Stimulated activated naive CD8-positive, alpha-beta T cell treated with anti-CD3 and anti-CD28 coated beads, Interleukin-15, amount 100 ng/mL, for 72 hours (primary cell): ENCODE results near the gene NEK1.

Source experiments
- ATAC-seq: fragments of 150-1000 bp; cut with Tn5 transposase; 2 replicates; pipeline ENCODE4 v1.10.0; 2021; ENCODE audit warnings: mild to moderate bottlenecking, moderate library complexity
- DNase-seq, 2 donors: peaks; one replicate each; pipeline ENCODE4 v3.0.0; 2021 to 2022
- H3K27ac Mint-ChIP-seq, 2 donors: one replicate each; pipeline ENCODE4 v1.8.0; 2022; ENCODE audit warnings: mild to moderate bottlenecking in 2 of 2, mixed read lengths in 2 of 2, moderate library complexity in 2 of 2
- H3K27me3 Mint-ChIP-seq: one replicate; pipeline ENCODE4 v1.8.0; 2022; ENCODE audit warnings: mixed read lengths
- H3K4me1 Mint-ChIP-seq: one replicate; pipeline ENCODE4 v1.8.0; 2022; ENCODE audit warnings: mild to moderate bottlenecking, mixed read lengths
- H3K4me3 Mint-ChIP-seq, 2 donors: one replicate each; pipeline ENCODE4 v1.8.0; 2022; ENCODE audit warnings: mild to moderate bottlenecking in 2 of 2, mixed read lengths in 2 of 2, moderate library complexity in 1 of 2
- H3K9me3 Mint-ChIP-seq, 2 donors: one replicate each; pipeline ENCODE4 v1.8.0; 2022; ENCODE audit warnings: mixed read lengths in 2 of 2

The NEK1 gene

DNA sequence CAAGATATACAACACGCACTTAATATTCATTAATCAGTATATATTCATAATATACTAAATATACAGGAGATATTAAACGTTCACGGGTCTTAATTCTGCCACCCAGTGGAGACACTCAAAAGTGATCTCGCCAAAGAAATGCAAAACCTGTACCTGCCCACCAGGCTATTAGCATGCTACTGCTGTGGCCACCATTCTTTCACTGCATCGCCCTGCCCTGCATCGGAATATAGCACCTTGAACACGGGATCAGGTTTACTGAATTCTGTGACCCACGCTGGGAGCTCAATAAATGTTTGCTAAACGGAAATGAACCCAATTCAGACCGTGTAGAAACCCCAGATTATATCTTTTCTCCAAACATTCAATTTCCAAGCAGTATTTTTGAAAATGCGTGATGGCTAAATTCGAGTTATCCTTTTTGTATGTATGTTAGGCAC lies 7.2 kb upstream of the NEK1 start:
- Mint-ChIP-seq H3K4me3 (peak overlapping the region; percentile 99), H3K4me1 (peaks cover 57% of the 10 kb centered on the region), H3K27ac (peak overlapping the region; percentile 99), H3K9me3 (no peaks in the 10 kb centered on the region), H3K27me3 (no peaks in the 10 kb centered on the region)
- peak; percentile 59 for ATAC-seq
- peak; percentile 57 to 61 for DNase-seq

DNA sequence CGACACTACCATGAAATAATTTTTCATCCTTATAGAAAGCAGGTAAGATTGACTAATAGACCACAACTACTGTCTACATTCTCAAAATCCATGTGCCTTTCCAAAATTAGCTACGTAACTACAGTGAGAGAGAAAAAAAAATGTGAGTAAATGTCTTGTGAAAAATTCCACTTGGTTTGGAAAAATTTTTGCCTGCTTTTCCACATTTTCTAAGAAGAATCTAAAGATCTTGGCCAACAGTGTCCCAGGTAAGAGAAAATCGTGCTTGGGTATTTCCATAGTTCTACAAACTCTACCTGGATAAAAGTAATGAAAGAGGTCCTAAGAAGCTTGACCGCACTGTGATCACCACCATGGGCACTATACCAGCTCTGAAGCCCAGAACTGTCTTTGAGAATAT lies 6.6 kb upstream of the NEK1 start:
- no peaks in the 10 kb centered on the region for H3K9me3 Mint-ChIP-seq
- peak overlapping the region; percentile 65 to 99 for H3K4me3 Mint-ChIP-seq

GRCh38 chr4:169618286-169618685 lies 5.9 kb upstream of the NEK1 start:
- Mint-ChIP-seq H3K27me3 (no peaks in the 10 kb centered on the region), H3K4me3 (peak overlapping the region; percentile 5 to 99), H3K27ac (no peak overlapping the region), H3K9me3 (no peaks in the 10 kb centered on the region), H3K4me1 (peaks cover 54% of the 10 kb centered on the region)
- no peak for ATAC-seq
- no peak for DNase-seq

More for the DNA sequence above, 6.6 kb upstream of the NEK1 start:
- Mint-ChIP-seq H3K27ac (peak overlapping the region; percentile 41 to 89), H3K4me1 (peaks cover 57% of the 10 kb centered on the region), H3K27me3 (no peaks in the 10 kb centered on the region)
- DNase-seq, result no peak
- no peak for ATAC-seq

DNA sequence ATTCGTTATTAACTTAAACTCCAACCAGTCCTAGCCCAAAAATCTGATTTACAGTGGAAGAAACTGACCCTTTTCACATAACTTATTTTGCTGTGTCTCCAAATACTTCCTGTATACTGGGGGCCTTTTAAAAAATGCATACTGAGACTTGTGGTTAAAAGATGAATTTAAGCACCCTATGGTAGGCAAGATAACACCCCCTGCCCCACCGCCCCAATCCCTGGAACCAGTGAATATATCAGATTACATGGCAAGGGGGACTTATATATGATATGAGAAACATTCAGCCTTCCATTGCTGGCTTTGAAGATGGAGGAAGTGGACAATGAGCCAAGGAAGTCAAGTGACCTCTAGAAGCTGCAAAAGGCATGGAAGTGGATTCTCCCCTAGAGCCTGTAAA lies 4.9 kb upstream of the NEK1 start:
- Mint-ChIP-seq H3K9me3 (no peaks in the 10 kb centered on the region), H3K27ac (no peak overlapping the region), H3K27me3 (no peaks in the 10 kb centered on the region), H3K4me1 (peaks cover 47% of the 10 kb centered on the region), H3K4me3 (peak overlapping the region in 1 of 2 donors; percentile 26)
- DNase-seq (no peak), ATAC-seq (no peak)

GRCh38 chr4:169616846-169617245 lies 4.5 kb upstream of the NEK1 start:
- ATAC-seq (no peak), DNase-seq (no peak)
- H3K4me3 Mint-ChIP-seq, result peak overlapping the region in 1 of 2 donors; percentile 26
- peaks cover 43% of the 10 kb centered on the region for H3K4me1 Mint-ChIP-seq
- H3K27ac Mint-ChIP-seq, result peak overlapping the region in 1 of 2 donors; percentile 69
- H3K27me3 Mint-ChIP-seq, result no peaks in the 10 kb centered on the region
- no peaks in the 10 kb centered on the region for H3K9me3 Mint-ChIP-seq

GRCh38 chr4:169615467-169616106 lies 3.2 kb upstream of the NEK1 start:
- Mint-ChIP-seq H3K27me3 (no peaks in the 10 kb centered on the region), H3K4me3 (peak overlapping the region; percentile 15 to 29), H3K27ac (peak overlapping the region in 1 of 2 donors; percentile 57), H3K4me1 (peaks cover 53% of the 10 kb centered on the region), H3K9me3 (no peaks in the 10 kb centered on the region)
- ATAC-seq (peak; percentile 35), DNase-seq (peak in 1 of 2 donors; percentile 39)

DNA sequence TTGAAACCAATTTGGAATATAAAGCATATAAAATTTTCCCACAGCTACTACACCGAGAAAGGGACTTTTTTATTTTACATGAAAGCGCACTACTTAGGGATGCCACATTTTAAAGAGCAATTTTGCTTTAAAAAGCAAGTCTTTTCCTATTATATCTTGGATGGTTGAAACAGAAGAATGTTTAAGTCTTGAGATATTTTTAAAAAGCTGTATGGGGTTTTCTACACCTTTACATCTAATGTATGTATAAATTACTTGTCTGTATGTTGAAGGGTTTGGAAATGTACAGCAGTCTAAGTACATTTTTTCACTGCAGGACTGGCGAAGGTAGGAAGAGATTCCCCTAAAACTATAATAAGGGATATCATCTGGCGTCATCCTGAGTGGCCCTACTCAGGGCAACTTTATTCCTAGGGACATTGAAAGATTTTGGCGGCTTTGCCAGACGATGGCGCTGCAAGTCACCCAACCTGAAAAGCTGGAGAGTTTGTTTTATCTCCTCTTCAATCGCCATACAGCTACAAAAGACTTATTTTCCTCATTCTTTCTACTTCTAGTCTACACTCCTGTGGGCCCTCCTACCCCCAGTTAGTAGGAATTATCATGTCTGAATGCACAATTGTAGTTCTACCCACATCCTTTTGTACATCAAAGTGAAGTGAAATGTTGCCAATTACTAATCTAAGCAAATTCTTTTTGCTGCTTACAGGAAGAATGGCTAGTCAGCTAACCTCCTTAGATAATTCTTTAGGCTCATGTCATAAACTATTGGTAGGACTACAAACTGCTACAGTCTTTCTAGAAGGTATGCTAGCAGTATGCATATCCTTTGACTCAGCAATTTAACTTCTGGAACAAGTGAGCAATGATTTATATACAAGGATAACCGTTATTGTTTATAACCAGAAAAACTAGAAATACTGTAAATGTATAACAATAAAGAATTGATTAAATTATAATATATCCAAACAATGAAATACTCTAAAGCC lies 782 bp upstream of the NEK1 start:
- peak overlapping the region; percentile 91 to 96 for H3K4me3 Mint-ChIP-seq
- no peaks in the 10 kb centered on the region for H3K27me3 Mint-ChIP-seq
- H3K4me1 Mint-ChIP-seq, result peaks cover 51% of the 10 kb centered on the region
- H3K27ac Mint-ChIP-seq, result peak overlapping the region; percentile 95 to 99
- peak; percentile 47 to 68 for DNase-seq
- no peaks in the 10 kb centered on the region for H3K9me3 Mint-ChIP-seq
- no peak for ATAC-seq

GRCh38 chr4:169611157-169611556 lies 1.2 kb downstream of the NEK1 start:
- DNase-seq, result no peak
- Mint-ChIP-seq H3K9me3 (no peaks in the 10 kb centered on the region), H3K27ac (no peak overlapping the region), H3K4me1 (peaks cover 51% of the 10 kb centered on the region), H3K27me3 (no peaks in the 10 kb centered on the region), H3K4me3 (peak overlapping the region; percentile 91 to 96)
- no peak for ATAC-seq

GRCh38 chr4:169604903-169605331 lies 7.5 kb downstream of the NEK1 start:
- Mint-ChIP-seq H3K27me3 (no peaks in the 10 kb centered on the region), H3K4me3 (peak overlapping the region in 1 of 2 donors; percentile 44), H3K4me1 (peaks cover 38% of the 10 kb centered on the region), H3K27ac (no peak overlapping the region), H3K9me3 (no peaks in the 10 kb centered on the region)
- DNase-seq (no peak), ATAC-seq (no peak)

DNA sequence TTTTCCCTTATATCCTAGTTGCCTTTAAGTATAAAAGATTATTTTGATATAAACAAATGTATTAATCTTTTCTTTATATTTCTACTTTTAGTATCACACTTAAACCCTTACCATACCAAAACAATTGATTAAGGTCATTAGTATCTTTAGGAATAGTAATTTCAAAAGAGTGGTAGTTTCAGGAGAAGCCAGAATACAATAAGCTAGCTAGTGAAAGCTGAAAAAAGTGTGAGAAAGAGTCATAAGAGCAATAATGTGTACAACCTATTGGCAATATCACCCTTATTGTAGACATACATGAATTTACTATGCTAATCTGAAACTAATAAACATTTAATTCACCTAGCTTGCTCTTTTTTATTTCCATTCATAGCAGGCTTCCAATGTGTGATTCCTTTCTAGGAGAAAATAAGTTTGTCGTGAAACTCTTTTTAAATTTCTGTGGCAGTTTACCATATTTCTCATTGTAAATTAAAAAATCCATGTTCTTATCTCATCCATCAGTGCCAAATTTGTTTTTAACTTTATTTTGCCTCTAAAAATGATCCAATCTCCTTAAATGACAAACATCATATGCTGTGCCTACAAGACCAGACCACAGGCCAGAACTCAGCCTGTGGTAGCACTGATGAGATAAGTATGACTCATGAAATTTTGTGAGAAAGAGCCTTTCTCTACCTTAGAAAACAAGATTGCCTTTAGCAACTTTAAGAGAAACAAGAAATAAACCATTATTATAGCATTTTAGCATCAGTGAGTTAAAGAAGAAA lies 8.1 kb downstream of the NEK1 start:
- Mint-ChIP-seq H3K9me3 (no peaks in the 10 kb centered on the region), H3K27me3 (no peaks in the 10 kb centered on the region), H3K4me1 (peaks cover 35% of the 10 kb centered on the region), H3K27ac (no peak overlapping the region), H3K4me3 (peak overlapping the region in 1 of 2 donors; percentile 44)
- peak; percentile 96 for ATAC-seq
- DNase-seq, result peak in 1 of 2 donors; percentile 30

- H3K4me1 Mint-ChIP-seq, result peaks cover 35% of the 10 kb centered on the region
- no peaks in the 10 kb centered on the region for H3K9me3 Mint-ChIP-seq
- H3K27me3 Mint-ChIP-seq, result no peaks in the 10 kb centered on the region
- no peak overlapping the region for H3K4me3 Mint-ChIP-seq
- no peak for DNase-seq
- no peak overlapping the region for H3K27ac Mint-ChIP-seq
- no peak for ATAC-seq
These were observed 9.1 kb downstream of the NEK1 start for GRCh38 chr4:169603312-169603711.

DNA sequence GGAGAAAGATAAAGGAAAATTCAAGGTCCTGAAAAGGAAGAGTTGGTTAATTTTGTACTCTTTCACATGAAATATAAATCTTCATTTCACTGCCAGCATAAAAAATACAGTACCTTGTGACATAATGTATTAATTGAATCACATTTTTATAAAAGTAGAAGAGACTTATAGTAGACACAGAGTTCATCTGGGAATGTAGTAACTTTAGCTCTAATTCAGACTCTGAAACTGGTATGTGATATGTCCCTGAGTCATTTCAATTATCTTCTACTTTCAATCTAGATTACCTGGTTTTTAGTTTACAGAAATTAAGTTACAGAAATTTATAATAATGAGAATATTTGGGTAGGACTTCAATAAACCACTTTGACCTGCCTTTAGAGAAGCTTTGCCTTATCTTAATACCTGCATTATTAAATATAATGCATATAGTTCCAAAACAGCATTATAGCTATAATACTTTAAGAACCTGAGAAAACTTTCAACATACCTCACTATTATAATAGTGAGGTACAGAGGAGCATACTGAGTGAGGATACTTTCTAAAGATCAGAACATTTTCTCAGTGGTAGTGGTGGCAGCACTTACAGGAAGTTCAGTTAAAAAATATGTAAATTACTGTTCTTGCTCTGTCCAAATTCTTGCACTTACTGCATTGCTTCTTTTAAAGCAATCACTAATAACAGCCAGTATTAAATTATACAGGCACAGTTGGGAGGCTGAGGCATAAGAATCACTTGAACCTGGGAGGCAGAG lies 11.2 kb downstream of the NEK1 start:
- H3K9me3 Mint-ChIP-seq, result no peaks in the 10 kb centered on the region
- no peaks in the 10 kb centered on the region for H3K27me3 Mint-ChIP-seq
- no peak overlapping the region for H3K4me3 Mint-ChIP-seq
- ATAC-seq (no peak), DNase-seq (no peak)
- peaks cover 19% of the 10 kb centered on the region for H3K4me1 Mint-ChIP-seq
- H3K27ac Mint-ChIP-seq, result no peak overlapping the region

GRCh38 chr4:169594560-169595195 lies 17.7 kb downstream of the NEK1 start:
- H3K4me1 Mint-ChIP-seq, result no peaks in the 10 kb centered on the region
- no peak overlapping the region for H3K27ac Mint-ChIP-seq
- DNase-seq, result no peak
- ATAC-seq, result no peak
- H3K27me3 Mint-ChIP-seq, result no peaks in the 10 kb centered on the region
- H3K9me3 Mint-ChIP-seq, result no peaks in the 10 kb centered on the region
- H3K4me3 Mint-ChIP-seq, result no peak overlapping the region

GRCh38 chr4:169593050-169593560 lies 19.3 kb downstream of the NEK1 start:
- no peak for DNase-seq
- no peaks in the 10 kb centered on the region for H3K9me3 Mint-ChIP-seq
- no peak for ATAC-seq
- no peaks in the 10 kb centered on the region for H3K4me1 Mint-ChIP-seq
- no peak overlapping the region for H3K27ac Mint-ChIP-seq
- no peak overlapping the region for H3K4me3 Mint-ChIP-seq
- H3K27me3 Mint-ChIP-seq, result no peaks in the 10 kb centered on the region
